ENCODE measurements around the gene SEMA7A. TPM values are rescaled to one million over a fixed set of nuclear protein-coding genes. Genes with fewer than 3 reads are reported as not detected.

Gene SEMA7A
- total and polyA plus RNA-seq, 8 donors = 4.5 to 7.8 (median 5.9) TPM

DNA sequence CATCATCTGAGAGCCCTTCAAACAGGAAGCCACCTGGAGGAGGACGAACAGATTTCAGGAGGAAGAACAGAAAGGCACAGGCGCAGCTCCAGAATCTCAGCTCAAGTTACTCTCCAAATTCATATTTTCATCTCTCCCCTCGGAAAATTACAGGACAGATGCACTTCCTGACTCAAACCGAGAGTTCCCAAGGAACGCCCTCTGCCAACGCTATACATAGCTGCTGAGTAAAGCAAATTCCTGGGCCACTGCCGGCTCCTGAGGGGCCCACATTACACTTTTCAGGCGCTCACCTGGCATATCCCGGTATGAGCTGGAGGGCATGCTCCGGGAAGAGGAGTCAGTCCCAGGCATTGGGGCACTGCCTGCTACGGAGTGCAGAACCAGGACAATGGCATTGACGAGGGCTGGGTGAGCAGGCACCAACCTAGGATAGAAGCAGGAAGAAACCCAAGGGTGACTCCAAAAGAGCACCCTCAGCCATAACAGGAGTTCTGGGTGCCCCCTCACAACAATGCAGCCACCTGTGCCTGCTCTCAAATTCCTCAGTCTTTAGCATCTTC is 16.0 kb upstream of the SEMA7A start:
- H3K9me3 ChIP-seq = no peaks in the 10 kb centered on the region
- no peak for DNase-seq
- no peaks in the 10 kb centered on the region for H3K4me1 ChIP-seq
- no peak for ATAC-seq
- H3K27me3 ChIP-seq = no peaks in the 10 kb centered on the region
- H3K36me3 ChIP-seq = peaks cover 0 to 98% of the 10 kb centered on the region in 2 donors
- no peak overlapping the region for H3K27ac ChIP-seq
- intact Hi-C loops (cut with DNase I) = no loop called here
- TF ChIP-seq, protein P1, sequence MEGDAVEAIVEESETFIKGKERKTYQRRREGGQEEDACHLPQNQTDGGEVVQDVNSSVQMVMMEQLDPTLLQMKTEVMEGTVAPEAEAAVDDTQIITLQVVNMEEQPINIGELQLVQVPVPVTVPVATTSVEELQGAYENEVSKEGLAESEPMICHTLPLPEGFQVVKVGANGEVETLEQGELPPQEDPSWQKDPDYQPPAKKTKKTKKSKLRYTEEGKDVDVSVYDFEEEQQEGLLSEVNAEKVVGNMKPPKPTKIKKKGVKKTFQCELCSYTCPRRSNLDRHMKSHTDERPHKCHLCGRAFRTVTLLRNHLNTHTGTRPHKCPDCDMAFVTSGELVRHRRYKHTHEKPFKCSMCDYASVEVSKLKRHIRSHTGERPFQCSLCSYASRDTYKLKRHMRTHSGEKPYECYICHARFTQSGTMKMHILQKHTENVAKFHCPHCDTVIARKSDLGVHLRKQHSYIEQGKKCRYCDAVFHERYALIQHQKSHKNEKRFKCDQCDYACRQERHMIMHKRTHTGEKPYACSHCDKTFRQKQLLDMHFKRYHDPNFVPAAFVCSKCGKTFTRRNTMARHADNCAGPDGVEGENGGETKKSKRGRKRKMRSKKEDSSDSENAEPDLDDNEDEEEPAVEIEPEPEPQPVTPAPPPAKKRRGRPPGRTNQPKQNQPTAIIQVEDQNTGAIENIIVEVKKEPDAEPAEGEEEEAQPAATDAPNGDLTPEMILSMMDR (IDR thresholded peaks at IDR 0.05) = no peak
- H3K4me3 ChIP-seq = no peak overlapping the region

DNA sequence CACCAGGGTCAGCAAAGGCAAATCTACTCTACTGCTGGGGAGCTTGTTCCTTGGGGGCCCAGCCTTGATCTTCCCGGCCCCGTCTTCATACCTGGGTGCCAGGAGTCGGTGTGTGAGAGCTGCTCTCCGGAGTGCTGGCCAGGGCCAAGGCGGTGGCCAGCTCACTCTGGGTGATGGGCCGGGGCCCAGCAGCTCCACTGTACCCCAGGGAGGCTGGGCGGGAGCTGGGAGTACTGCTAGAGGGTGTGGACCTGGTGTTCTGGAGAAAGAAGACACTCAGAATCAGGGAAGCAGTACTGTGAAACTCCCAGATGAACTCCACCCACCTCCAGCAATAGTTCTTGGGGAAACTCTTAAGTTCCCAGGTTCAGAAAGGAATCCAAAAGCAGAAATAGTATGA is 15.3 kb upstream of the SEMA7A start:
- no peaks in the 10 kb centered on the region for H3K9me3 ChIP-seq
- no peaks in the 10 kb centered on the region for H3K27me3 ChIP-seq
- TF ChIP-seq, protein P1 (IDR thresholded peaks at IDR 0.05) = no peak
- H3K27ac ChIP-seq = no peak overlapping the region
- H3K36me3 ChIP-seq = peaks cover 0 to 96% of the 10 kb centered on the region in 2 donors
- ATAC-seq = no peak
- intact Hi-C loops (cut with DNase I) = no loop called here
- H3K4me1 ChIP-seq = no peaks in the 10 kb centered on the region
- DNase-seq = no peak
- H3K4me3 ChIP-seq = no peak overlapping the region

DNA sequence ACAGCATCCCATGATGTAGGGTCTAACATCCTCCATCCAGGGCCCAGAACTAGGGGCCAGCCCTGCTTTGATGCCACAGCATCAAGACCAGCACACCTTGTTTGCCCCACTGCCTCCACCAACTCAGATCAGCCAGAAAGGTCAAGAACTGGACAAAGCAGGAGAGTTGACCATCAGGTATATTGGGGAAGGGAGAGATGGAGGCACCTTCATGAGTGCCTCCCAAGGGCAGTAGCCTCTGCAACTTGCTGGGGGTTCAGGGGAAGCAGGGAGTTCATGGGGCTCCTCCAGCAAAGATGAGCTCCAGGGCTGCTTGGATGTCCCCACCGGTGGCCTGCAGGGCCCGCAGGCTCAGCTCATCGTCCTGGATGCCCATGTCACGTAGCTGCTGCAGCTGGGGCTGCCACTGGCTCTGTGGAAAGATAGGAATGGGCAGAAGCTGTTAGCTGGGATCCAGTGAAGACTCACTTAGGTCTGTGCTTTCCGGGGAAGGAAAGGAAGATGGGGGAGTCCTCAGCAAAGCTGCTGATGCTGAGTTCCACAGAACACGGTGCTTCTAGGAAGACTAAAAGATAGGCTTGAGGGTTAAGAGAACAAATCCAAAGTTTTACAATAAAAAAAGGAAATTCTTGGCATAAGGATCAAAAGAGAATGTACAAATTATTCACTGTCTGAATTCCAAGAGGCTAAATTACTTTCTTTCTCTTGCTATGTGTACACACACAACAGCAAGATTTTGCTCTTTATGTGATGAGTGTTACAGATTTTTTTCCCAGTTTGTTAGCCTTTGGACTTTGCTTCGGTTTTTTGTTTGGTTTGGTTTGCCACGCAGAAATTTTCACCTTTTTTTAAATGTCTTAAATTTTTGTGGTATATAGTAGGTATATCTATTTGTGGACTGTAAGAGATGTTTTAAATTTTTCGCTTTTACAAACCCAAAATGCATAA is 12.3 kb upstream of the SEMA7A start:
- Histone ChIP-seq H3K27me3 (no peaks in the 10 kb centered on the region), H3K4me3 (no peak overlapping the region), H3K4me1 (no peaks in the 10 kb centered on the region), H3K9me3 (no peaks in the 10 kb centered on the region), H3K27ac (no peak overlapping the region), H3K36me3 (peaks cover 0 to 68% of the 10 kb centered on the region in 2 donors)
- intact Hi-C loops (cut with DNase I) = no loop called here
- ATAC-seq = no peak
- DNase-seq = no peak
- TF ChIP-seq, protein P1 (IDR thresholded peaks at IDR 0.05) = no peak

DNA sequence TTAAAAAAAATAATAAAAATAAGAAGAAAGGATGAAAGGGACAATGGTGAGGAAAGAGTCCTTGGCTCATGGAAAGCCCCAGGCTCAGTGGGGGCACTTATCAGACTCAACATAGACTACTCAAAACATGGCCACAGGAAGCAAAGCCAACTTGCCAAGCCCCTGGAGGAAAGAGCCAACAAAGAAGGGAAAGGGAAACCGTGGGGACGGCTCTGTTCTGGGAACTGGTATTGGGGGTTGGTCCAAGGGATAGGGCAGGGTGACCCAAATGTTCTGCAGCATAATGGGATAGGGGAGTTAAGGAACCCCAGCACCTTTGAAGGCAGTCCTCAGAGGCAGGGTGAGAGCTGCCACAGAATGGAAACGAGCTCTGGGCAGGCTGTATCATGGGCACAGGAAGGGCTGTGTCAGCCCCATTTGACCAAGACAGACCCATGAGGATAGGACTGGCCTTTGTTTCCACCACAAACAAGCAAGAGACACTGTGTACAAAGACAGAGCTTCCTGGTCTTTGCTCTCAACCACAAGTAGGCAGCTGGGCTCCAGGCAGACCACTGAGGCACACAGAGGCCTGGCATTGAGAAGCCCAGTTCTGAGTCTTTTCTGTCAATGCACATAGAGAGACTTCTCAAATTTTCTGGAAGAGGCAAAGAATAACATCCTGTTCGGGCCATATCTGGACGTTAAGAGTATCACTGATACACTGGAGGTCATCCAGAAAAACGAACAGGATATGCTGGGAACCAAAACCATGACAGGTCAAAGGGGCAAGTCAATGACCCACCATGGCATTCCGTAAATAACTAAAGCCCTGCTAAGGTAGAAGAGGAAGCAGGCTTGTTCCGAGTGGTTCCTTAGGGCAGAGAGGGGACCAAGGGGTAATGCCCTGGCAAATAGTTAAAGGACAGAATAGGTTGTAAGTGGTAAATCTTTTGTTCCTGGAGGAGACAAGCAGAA is 10.6 kb upstream of the SEMA7A start:
- Histone ChIP-seq H3K4me3 (no peak overlapping the region), H3K27ac (no peak overlapping the region), H3K27me3 (no peaks in the 10 kb centered on the region), H3K4me1 (no peaks in the 10 kb centered on the region), H3K36me3 (peaks cover 0 to 51% of the 10 kb centered on the region in 2 donors), H3K9me3 (no peaks in the 10 kb centered on the region)
- TF ChIP-seq, protein P1 (IDR thresholded peaks at IDR 0.05) = no peak
- ATAC-seq = no peak
- intact Hi-C loops (cut with DNase I) = no loop called here
- no peak for DNase-seq
